BLaER1 (cell line): ENCODE measurements around the gene SS18L1.
A peak's percentile ranks its signal among the peaks of the same experiment; 100 is the strongest.
"Not testable (repeated sequence)": the region's sequence is repeated elsewhere in the genome, so short reads cannot be mapped to it uniquely, and the experiment has no call there.

Source experiments
- H3K27ac ChIP-seq: shearing (Covaris generic); formaldehyde crosslinking; 2 replicates; pipeline ENCODE4 v1.8.1; 2022
- H3K27me3 ChIP-seq: shearing (Covaris generic); formaldehyde crosslinking; 2 replicates; pipeline ENCODE4 v1.8.1; 2022
- H3K36me3 ChIP-seq: shearing (Covaris generic); formaldehyde crosslinking; 2 replicates; pipeline ENCODE4 v1.8.1; 2022
- H3K4me1 ChIP-seq: shearing (Covaris generic); formaldehyde crosslinking; 2 replicates; pipeline ENCODE4 v1.8.1; 2022
- H3K4me2 ChIP-seq: shearing (Covaris generic); formaldehyde crosslinking; 2 replicates; pipeline ENCODE4 v1.8.1; 2022
- H3K4me3 ChIP-seq: shearing (Covaris generic); formaldehyde crosslinking; 2 replicates; pipeline ENCODE4 v1.8.1; 2022
- H3K9ac ChIP-seq: shearing (Covaris generic); formaldehyde crosslinking; 2 replicates; pipeline ENCODE4 v1.8.1; 2022
- H3K9me3 ChIP-seq: shearing (Covaris generic); formaldehyde crosslinking; 2 replicates; pipeline ENCODE4 v1.8.1; 2022
- H4K20me1 ChIP-seq: shearing (Covaris generic); formaldehyde crosslinking; 2 replicates; pipeline ENCODE4 v1.8.1; 2022
- Cebpa-rat ChIP-seq: shearing (Covaris generic); IDR thresholded peaks from 2 replicates; pipeline ENCODE4 v1.8.1; 2022

The SS18L1 gene

GRCh38 chr20:62143957-62144825 is 622 bp downstream of the SS18L1 start:
- no peak for TF ChIP-seq Cebpa-rat
- Histone ChIP-seq H3K4me2 (peak overlapping the region; percentile 96), H4K20me1 (peaks cover 94% of the 10 kb centered on the region), H3K36me3 (peaks cover 45% of the 10 kb centered on the region), H3K9ac (peak overlapping the region; percentile 99), H3K27ac (peak overlapping the region; percentile 99), H3K4me1 (peaks cover 43% of the 10 kb centered on the region), H3K9me3 (no peaks in the 10 kb centered on the region), H3K4me3 (peak overlapping the region; percentile 98), H3K27me3 (no peaks in the 10 kb centered on the region)

DNA sequence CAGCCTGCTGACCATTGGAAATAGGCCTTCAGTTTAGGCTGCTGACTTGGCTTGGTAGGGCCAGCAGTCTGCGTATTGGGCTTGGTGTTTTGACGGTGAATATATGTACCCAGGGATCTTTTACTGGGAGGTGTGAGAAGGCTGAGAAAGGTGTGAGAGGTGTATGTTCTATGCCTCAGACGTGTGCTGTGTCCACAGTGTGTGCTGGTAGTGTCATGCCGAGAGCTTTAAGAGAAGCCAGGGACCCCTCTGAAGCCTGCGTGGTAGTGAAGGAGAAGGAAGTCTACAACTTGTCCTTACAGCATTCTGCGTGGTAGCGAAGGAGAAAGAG is 2.1 kb downstream of the SS18L1 start:
- Histone ChIP-seq H4K20me1 (peaks cover 94% of the 10 kb centered on the region), H3K4me2 (peak overlapping the region; percentile 96), H3K36me3 (peaks cover 37% of the 10 kb centered on the region), H3K9ac (no peak overlapping the region), H3K4me3 (no peak overlapping the region), H3K27me3 (no peaks in the 10 kb centered on the region), H3K4me1 (peaks cover 36% of the 10 kb centered on the region), H3K9me3 (no peaks in the 10 kb centered on the region), H3K27ac (no peak overlapping the region)
- no peak for TF ChIP-seq Cebpa-rat

DNA sequence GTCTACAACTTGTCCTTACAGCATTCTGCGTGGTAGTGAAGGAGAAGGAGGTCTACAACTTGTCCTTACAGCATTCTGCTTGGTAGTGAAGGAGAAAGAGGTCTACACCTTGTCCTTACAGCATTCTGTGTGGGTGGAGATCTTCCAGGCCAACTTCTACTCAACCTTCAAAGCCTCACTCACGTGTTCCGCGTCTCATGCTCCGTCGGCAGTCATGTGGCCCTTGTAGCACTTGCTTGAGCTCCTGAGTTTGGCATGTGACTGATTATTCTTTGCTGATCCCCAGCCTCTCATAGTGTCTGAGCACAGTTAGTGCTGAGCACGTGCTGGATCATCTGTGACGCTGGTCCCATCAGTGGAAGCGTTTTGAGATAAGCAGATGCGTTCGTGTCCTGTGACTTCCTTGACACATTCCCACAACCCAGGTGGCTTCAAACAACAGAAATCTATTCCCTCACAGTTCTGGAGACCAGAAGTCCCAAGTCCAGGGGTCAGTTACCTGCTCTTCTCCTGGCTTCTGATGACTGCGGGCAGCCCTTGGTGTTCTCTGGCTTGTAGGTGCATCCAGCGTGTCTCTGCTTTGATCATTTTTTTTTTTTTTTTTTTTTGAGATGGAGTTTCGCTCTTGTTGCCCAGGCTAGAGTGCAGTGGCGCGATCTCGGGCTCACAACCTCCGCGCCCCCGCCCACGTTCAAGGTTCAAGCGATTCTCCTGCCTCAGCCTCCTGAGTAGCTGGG is 2.6 kb downstream of the SS18L1 start:
- no peak overlapping the region for H3K27ac ChIP-seq
- no peak overlapping the region for H3K9ac ChIP-seq
- H3K4me3 ChIP-seq: no peak overlapping the region
- H3K4me2 ChIP-seq: peak overlapping the region; percentile 96
- H4K20me1 ChIP-seq: peaks cover 94% of the 10 kb centered on the region
- H3K9me3 ChIP-seq: no peaks in the 10 kb centered on the region
- H3K27me3 ChIP-seq: no peaks in the 10 kb centered on the region
- H3K36me3 ChIP-seq: peaks cover 37% of the 10 kb centered on the region
- no peak for TF ChIP-seq Cebpa-rat
- H3K4me1 ChIP-seq: peaks cover 31% of the 10 kb centered on the region

GRCh38 chr20:62147125-62147524 is 3.6 kb downstream of the SS18L1 start:
- H3K27ac ChIP-seq: no peak overlapping the region
- H3K4me1 ChIP-seq: peaks cover 22% of the 10 kb centered on the region
- H3K9me3 ChIP-seq: peaks cover 3% of the 10 kb centered on the region
- H3K9ac ChIP-seq: no peak overlapping the region
- TF ChIP-seq Cebpa-rat: no peak
- H3K27me3 ChIP-seq: no peaks in the 10 kb centered on the region
- no peak overlapping the region for H3K4me2 ChIP-seq
- no peak overlapping the region for H3K4me3 ChIP-seq
- H4K20me1 ChIP-seq: peaks cover 94% of the 10 kb centered on the region
- peaks cover 42% of the 10 kb centered on the region for H3K36me3 ChIP-seq

GRCh38 chr20:62147528-62147927 is 4.0 kb downstream of the SS18L1 start:
- peaks cover 7% of the 10 kb centered on the region for H3K9me3 ChIP-seq
- H4K20me1 ChIP-seq: peaks cover 94% of the 10 kb centered on the region
- H3K36me3 ChIP-seq: peaks cover 46% of the 10 kb centered on the region
- peaks cover 22% of the 10 kb centered on the region for H3K4me1 ChIP-seq
- H3K9ac ChIP-seq: no peak overlapping the region
- no peak for TF ChIP-seq Cebpa-rat
- no peaks in the 10 kb centered on the region for H3K27me3 ChIP-seq
- no peak overlapping the region for H3K27ac ChIP-seq
- H3K4me2 ChIP-seq: no peak overlapping the region
- H3K4me3 ChIP-seq: no peak overlapping the region

DNA sequence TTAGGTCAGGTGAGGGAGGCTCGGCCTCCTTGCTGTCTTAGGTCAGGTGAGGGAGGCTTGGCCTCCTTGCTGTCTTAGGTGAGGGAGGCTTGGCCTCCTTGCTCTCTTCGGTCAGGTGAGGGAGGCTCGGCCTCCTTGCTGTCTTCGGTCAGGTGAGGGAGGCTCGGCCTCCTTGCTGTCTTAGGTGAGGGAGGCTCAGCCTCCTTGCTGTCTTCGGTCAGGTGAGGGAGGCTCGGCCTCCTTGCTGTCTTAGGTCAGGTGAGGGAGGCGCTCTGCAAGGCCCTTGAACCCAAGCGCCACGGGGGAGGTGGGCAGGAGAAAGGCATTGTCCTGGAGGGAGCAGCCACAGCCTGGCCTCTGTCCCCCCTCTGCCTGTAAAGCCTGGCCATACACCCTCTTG is 4.8 kb downstream of the SS18L1 start:
- H3K4me3 ChIP-seq, H3K9ac ChIP-seq, H3K4me2 ChIP-seq, H3K27me3 ChIP-seq, H3K27ac ChIP-seq: not testable (repeated sequence)
- peaks cover 16% of the 10 kb centered on the region for H3K9me3 ChIP-seq
- peaks cover 97% of the 10 kb centered on the region for H4K20me1 ChIP-seq
- H3K4me1 ChIP-seq: peaks cover 22% of the 10 kb centered on the region
- H3K36me3 ChIP-seq: peaks cover 55% of the 10 kb centered on the region

GRCh38 chr20:62148908-62149314 is 5.3 kb downstream of the SS18L1 start:
- H3K9ac ChIP-seq: no peak overlapping the region
- peaks cover 22% of the 10 kb centered on the region for H3K4me1 ChIP-seq
- H3K4me2 ChIP-seq: no peak overlapping the region
- H3K9me3 ChIP-seq: peaks cover 19% of the 10 kb centered on the region
- peaks cover 100% of the 10 kb centered on the region for H4K20me1 ChIP-seq
- no peaks in the 10 kb centered on the region for H3K27me3 ChIP-seq
- peaks cover 60% of the 10 kb centered on the region for H3K36me3 ChIP-seq
- TF ChIP-seq Cebpa-rat: no peak
- H3K27ac ChIP-seq: no peak overlapping the region
- no peak overlapping the region for H3K4me3 ChIP-seq

DNA sequence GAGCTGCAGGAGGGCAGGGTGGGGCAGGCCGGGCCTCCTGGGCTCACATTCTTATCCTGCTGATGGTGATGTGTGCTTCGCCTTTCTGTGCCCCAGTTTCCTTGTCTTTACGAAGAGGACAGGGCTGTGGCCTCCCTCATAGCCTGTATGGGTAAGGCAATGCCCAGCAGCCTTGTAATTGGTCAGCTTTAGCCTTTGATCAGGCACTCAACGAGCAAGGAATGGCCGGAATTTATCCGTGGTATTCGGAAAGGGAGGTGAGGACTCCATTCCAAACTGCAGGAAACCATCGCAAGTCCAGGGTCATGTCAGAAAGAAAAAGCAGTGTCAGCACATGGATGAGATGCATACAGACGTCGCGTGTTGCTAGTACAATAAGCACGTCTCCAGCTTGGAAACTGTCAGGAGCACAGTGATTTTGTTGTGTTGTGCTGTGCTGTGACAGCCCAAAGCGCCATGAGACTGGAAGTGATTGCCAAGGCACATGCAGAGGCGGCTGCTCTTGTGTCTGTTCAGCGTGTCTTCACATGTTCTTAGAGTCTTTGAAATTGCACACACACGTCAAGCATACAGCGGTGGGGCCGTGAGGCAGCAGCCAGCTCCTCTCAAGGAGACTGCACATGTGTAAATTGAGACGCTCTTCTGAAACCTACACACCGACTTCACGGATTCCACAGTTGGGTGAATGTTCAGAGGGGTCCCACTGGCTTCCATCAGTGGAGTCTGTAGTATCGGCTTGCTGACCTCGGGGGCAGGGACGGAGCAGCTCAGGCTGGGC is 6.2 kb downstream of the SS18L1 start:
- Histone ChIP-seq H3K36me3 (peaks cover 68% of the 10 kb centered on the region), H3K9ac (no peak overlapping the region)

GRCh38 chr20:62150310-62150575 is 6.7 kb downstream of the SS18L1 start:
- Histone ChIP-seq H3K36me3 (peaks cover 70% of the 10 kb centered on the region), H3K27ac (no peak overlapping the region), H4K20me1 (peaks cover 100% of the 10 kb centered on the region), H3K4me1 (peaks cover 24% of the 10 kb centered on the region), H3K9ac (no peak overlapping the region), H3K4me3 (no peak overlapping the region), H3K27me3 (no peaks in the 10 kb centered on the region), H3K4me2 (no peak overlapping the region), H3K9me3 (peaks cover 19% of the 10 kb centered on the region)
- no peak for TF ChIP-seq Cebpa-rat

More for the DNA sequence above, 6.2 kb downstream of the SS18L1 start:
- Histone ChIP-seq H3K4me3 (no peak overlapping the region), H3K27me3 (no peaks in the 10 kb centered on the region), H4K20me1 (peaks cover 100% of the 10 kb centered on the region), H3K4me2 (no peak overlapping the region), H3K4me1 (peaks cover 24% of the 10 kb centered on the region), H3K9me3 (peaks cover 19% of the 10 kb centered on the region), H3K27ac (no peak overlapping the region)
- TF ChIP-seq Cebpa-rat: no peak

DNA sequence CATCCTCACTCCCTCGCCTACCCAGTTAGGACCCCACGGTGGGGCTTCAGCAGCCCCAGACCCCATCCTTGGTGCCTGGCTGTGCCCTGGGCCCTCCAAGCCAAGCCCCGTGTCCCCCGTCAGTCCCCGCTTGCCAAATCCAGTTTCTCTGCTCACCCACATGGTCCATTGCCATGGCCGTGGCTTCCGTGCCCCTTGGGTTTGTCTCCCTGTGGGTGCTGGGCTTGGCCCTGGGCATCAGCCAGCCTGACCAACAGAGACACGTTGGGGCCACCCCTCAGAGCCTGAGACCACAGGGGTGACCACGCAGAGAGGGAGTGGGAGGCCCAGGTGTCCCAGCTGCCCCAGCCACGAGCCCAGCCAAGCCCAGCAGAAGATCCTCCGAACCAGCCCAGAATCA is 7.7 kb downstream of the SS18L1 start:
- no peaks in the 10 kb centered on the region for H3K27me3 ChIP-seq
- peaks cover 60% of the 10 kb centered on the region for H3K36me3 ChIP-seq
- H3K27ac ChIP-seq: no peak overlapping the region
- TF ChIP-seq Cebpa-rat: no peak
- H3K4me2 ChIP-seq: no peak overlapping the region
- no peak overlapping the region for H3K4me3 ChIP-seq
- H3K4me1 ChIP-seq: peaks cover 24% of the 10 kb centered on the region
- peaks cover 19% of the 10 kb centered on the region for H3K9me3 ChIP-seq
- H3K9ac ChIP-seq: no peak overlapping the region
- H4K20me1 ChIP-seq: peaks cover 100% of the 10 kb centered on the region
